GM18873 (cell line): ENCODE results near the gene ADPGK.

Experiments
- ATAC-seq: cut with Tn5 transposase; IDR thresholded peaks from one replicate; pipeline ENCODE4 v1.9.1; 2021; ENCODE audit warnings: mild to moderate bottlenecking, moderate library complexity, moderate number of reproducible peaks; ENCODE audit not compliant: unreplicated experiment, low FRiP score

ADPGK gene

GRCh38 chr15:72792431-72792830 is 8.9 kb upstream of the ADPGK start:
- no peak for ATAC-seq

- no peak for ATAC-seq
Observed at GRCh38 chr15:72790302-72790910, 6.8 kb upstream of the ADPGK start.

GRCh38 chr15:72787526-72787925 is 4.0 kb upstream of the ADPGK start:
- ATAC-seq = no peak

- ATAC-seq = no peak
Observed at GRCh38 chr15:72786676-72787345, 3.3 kb upstream of the ADPGK start.

- no peak for ATAC-seq
Observed at GRCh38 chr15:72786242-72786641, 2.7 kb upstream of the ADPGK start.

GRCh38 chr15:72785841-72786240 is 2.3 kb upstream of the ADPGK start:
- ATAC-seq = no peak

- no peak for ATAC-seq
Observed at GRCh38 chr15:72785432-72785831, 1.9 kb upstream of the ADPGK start.

- peak; percentile 6 for ATAC-seq
Observed at GRCh38 chr15:72784456-72784876, 908 bp upstream of the ADPGK start.

GRCh38 chr15:72783004-72783639 is 436 bp downstream of the ADPGK start:
- peak; percentile 30 for ATAC-seq

- no peak for ATAC-seq
Observed at GRCh38 chr15:72782274-72783003, 1.1 kb downstream of the ADPGK start.

- ATAC-seq = no peak
Observed at GRCh38 chr15:72781631-72782030, 1.9 kb downstream of the ADPGK start.

- no peak for ATAC-seq
Observed at GRCh38 chr15:72778796-72779195, 4.8 kb downstream of the ADPGK start.

- no peak for ATAC-seq
Observed at GRCh38 chr15:72774696-72775383, 8.7 kb downstream of the ADPGK start.

GRCh38 chr15:72771329-72771725 is 12.2 kb downstream of the ADPGK start:
- no peak for ATAC-seq

- ATAC-seq = no peak
Observed at GRCh38 chr15:72770673-72771328, 12.8 kb downstream of the ADPGK start.

GRCh38 chr15:72766780-72767179 is 16.8 kb downstream of the ADPGK start:
- ATAC-seq = no peak

GRCh38 chr15:72766025-72766424 is 17.5 kb downstream of the ADPGK start:
- no peak for ATAC-seq

GRCh38 chr15:72764656-72765055 is 18.9 kb downstream of the ADPGK start:
- ATAC-seq = no peak

- ATAC-seq = no peak
Observed at GRCh38 chr15:72760590-72761260, 22.8 kb downstream of the ADPGK start.

- no peak for ATAC-seq
Observed at GRCh38 chr15:72758182-72758581, 25.4 kb downstream of the ADPGK start.
